HS-27A (cell line): ENCODE data around the gene ORM1.

Experiments
- DNase-seq: peaks from one replicate; pipeline ENCODE4 v3.0.0-alpha.2; 2012; ENCODE audit warnings: low read depth, missing footprints

The ORM1 gene

DNA sequence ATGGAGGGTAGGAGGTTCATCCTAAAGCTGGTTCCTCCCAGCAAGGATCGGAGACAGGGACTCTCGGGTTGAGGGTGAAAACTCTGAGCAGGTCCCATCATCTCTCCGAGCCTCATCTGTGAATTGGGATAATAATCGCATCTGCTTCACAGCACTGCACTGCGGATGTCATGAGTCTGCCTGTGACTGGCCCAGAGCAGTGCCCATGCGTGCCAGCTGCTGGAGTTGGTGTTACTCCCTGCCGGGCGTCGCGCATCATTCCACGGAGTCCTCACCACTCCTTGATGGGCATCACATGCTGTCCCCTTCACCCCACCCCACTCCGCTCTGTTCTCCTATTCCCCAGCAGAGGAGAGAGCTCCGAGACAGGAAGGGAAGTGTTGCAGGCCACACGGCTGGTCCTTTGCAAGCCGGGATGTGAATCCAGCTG lies 35.1 kb upstream of the ORM1 start:
- no peak for DNase-seq

DNA sequence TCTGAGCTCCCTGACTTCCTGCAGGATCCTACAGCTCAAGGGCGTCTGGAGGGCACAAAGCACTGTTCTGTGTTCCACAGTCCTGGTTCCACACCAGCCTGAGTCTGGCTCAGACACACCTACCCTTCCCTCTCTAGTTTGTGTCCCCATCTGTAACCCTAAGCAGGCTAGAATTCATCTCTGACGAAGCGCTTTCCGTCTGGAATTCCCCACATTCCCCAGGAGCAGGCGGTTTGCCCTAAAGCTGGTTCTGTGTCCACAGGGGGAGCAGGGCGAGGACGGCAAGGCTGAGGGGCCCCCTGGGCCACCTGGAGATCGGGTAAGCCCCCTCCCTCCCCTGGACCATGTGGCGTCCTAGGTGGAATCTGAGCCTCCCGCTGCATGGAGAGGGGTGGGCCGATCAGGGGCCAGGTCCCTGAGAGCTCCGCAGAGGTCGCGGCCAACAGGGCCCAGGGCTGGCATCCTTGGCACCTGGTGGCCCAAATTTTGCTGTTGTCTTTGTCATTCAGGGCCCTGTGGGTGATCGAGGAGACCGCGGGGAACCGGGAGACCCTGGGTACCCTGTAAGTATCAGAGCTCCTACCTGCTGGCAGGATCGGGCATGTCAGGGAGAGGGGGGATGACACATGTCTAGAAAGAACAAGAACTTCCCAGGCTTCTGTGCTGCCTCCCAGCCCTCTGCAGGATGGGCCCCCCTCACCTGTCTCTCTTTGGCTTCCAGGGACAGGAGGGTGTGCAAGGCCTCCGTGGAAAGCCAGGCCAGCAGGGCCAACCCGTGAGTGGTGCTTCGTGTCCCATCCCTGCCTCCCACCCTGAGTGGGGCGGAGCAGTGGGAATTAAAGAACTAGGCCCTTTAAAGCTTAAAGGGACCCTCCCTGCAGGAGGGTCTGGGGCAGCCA lies 34.5 kb upstream of the ORM1 start:
- DNase-seq, result no peak

DNA sequence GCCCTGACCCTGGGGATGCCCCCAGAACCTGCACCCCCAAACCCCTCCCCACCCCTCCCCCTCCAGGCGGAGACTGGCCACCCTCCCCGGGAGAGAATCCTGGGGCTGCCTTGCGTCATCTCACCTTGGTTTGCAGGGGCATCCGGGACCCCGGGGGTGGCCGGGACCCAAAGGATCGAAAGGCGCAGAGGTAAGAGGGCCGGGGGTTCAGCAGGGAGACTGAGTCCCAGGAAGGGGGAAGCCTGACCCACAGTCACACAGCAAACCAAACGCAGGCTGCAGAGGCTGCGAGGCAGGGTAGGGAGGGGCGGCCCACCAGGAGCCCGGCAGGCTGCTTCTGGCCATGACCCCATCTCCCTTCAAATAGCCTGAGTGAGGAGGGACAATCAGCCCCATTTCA lies 33.8 kb upstream of the ORM1 start:
- no peak for DNase-seq

DNA sequence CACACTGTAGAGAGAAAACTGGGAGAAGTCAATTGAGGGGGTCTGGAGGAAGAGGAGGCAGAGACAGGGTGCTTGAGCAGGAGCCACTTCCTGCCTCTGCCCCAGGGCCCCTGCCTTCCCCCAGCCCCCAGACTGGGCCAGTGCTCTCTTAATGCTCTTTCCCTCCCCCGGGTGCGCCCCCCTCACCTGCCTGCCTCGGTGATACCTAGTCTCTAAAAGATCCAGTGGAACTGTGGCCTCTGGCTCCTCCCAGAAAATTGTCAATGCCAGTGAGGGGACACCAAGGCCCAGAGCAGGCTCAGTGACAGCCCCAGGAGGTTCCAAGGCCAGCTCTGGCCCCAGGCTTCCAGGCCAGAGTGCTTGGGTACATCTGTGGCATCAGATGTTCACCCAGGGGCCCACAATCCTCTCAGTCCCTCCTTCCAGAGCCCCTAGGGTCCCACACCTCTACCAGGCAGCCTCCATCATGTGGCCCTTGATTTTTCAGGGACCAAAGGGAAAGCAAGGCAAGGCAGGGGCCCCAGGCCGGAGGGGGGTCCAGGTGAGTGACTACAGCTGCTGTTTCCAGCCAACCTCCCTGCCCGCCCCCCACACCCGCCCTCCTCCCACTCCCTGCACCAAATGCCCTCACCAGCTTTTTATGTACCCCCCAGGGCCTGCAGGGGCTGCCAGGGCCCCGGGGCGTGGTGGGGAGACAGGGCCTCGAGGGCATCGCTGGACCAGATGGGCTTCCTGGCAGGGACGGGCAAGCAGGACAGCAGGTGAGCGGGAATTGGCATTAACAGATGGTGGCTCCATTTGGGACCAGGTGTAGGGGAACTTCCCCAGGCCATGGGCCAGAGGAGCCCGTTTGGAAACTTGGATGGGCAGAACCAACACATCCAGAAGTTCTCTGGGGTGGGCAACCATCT lies 33.1 kb upstream of the ORM1 start:
- no peak for DNase-seq

DNA sequence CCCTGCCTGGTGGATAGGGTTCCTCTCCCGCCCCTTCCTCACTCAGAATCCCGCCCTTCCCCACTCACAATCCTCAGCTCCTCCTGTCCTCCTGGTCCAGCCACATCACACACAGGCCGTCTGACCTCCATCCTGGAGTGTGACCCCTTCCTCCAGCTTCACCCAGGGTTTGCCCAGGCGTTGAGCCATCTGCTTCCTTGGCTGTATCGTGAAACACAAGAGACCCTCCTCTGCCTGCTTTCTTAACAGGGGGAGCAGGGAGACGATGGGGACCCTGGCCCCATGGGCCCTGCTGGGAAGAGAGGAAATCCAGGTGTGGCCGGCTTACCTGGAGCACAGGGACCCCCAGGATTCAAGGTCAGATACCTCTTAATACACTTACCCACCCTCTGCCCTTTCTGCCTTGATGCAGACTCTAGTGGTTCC lies 32.3 kb upstream of the ORM1 start:
- DNase-seq, result no peak

DNA sequence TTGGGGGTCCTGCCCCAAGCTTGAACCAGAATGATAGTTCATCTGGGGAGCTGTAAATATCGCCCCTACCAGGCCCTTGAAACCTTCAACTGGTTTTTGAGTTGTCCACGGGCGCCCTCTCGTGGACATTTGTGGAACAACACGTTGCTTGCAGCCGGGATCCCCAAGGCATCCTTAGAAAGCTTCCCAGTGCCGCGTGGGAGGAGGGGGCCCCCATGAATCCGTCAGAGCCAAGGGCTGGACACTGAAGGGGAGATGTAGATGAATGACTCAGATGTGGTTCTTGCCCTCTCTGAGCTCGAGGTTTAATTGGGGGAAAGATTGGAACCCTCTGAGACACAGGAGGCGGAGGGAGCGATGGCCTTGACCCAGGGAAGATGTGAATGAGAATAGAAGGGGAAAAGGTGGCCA lies 31.8 kb upstream of the ORM1 start:
- DNase-seq, result peak; percentile 24

DNA sequence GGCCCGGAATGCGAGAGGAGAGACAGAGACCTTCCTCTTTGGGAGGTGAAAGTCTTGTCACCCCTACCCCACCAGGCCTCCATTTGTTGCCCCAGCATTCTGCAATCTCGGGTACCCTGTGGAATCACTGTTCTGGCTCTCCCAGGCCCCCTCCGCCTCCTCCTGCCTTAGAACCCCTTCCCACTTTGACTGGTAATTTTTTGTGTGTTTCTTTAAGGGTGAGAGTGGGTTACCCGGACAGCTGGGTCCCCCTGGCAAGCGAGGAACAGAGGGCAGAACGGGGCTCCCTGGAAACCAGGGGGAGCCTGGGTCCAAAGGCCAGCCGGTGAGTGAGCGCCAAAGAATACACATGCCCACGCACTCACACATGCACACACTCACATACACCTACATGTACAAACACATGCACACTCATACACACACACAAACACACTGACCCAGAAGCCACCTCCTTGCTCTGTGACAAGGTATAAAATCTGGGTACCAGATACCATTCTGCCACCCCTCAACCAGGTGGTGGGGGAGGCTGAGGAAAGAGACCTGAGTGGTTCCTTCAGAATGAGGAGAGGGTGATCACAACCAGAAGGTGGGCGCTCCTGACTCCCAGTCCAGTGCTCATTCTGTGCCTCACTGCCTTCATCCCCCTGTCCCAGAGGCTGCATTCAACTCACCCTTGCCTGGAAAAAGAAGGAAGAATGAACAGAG lies 30.9 kb upstream of the ORM1 start:
- DNase-seq, result no peak

DNA sequence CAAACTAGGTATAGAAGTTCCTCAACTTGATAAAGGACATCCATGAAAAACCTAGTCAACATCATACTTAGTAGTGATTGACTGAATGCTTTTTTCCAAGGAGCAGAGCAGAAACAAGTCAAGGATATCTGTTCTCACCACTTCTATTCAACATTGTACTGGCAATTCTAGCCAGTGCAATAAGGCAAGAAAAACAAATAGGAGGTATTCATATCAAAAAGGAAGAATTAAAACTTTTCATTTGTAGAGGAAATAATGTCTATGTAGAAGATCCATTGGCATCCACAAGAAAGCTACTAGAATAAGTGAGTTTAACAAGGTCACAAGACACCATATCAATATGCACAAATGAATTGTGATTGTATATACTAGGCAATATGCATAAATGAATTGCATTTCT lies 28.2 kb upstream of the ORM1 start:
- DNase-seq, result no peak

DNA sequence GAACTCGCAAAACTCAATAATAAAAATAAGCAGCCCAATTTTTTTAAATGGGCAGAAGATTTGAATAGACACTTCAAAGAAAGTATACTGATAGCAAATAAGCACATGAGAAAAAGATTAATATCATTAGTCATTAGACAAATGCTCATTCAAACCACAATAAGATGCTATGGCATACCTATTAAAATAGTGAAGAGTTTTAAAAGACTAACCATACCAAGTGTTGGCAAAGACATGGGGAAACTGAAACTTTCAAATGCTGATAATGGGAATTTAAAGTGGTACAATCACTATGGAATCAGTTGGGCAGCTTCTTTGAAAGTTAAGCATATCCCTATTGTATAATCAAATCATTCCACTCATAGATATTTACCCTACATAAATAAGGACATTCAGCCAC lies 26.6 kb upstream of the ORM1 start:
- no peak for DNase-seq

DNA sequence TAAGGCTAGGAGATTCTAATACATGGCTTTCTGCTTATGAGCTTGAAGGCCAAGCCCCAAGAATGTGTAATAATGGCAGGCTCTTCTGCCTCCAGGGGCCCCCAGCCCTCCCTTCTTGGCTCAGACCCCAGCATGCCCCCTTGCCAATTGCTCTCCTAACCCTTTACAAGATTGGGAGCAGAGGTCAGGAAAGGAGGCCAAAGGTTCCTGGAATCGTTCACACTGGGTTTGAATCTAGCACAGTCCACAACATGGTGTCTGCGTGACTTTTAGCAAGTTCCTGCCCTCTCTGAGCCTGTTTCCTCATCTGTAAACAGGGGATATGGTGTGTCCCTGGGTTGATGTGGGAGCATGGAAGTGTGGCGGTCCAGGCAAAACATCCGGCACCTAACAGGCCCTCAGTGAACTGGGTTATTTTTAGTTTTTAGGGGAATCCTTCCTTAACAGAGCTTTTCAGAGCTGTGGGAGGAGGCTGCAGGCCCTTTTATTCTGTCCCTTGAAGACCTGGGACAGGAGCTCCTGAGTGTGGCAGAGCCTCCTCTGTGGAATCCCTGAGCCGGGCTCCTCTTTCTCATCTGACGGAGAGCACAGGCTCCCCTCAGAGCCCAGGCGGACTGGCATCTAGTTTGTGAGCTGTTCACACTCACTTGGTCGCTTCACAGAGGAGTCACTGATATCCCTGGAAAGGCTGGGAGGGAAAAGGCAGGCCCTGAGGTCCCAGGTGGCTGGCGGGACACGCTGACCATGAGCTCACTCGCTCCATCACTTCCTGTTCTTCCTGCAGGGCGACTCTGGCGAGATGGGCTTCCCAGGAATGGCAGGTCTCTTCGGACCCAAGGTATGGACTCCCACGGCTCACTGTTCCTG lies 23.4 kb upstream of the ORM1 start:
- no peak for DNase-seq

DNA sequence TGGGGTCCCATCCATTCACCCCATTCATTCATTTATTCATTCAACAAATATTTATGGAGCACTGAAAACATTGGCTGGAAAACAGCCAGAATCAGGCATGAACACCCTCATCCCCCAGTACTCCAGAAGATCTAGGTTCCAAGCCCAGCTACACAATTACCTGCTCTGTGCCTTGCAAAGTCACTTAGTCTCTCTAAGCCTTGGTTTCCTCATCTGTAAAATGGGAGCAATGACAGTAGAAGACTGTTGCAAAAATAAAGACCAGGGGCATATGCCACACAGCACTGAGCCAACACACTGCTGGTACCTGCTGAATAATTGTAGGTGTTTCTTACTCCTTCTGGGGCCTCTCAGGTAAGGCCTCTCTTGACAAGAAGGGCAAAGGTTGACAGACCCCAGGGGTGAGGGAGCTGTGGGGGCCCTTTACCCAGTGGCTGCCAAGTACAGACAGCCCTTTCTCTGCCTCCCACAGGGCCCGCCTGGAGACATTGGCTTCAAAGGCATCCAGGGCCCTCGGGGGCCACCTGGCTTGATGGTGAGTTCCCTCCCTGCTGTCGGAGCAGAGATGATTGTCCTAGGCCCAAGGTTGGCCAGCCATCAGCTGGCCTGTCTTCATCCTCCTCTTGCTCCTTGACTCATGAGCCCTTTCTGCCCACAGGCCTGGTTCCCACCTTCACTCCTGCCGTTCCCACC lies 22.6 kb upstream of the ORM1 start:
- no peak for DNase-seq

DNA sequence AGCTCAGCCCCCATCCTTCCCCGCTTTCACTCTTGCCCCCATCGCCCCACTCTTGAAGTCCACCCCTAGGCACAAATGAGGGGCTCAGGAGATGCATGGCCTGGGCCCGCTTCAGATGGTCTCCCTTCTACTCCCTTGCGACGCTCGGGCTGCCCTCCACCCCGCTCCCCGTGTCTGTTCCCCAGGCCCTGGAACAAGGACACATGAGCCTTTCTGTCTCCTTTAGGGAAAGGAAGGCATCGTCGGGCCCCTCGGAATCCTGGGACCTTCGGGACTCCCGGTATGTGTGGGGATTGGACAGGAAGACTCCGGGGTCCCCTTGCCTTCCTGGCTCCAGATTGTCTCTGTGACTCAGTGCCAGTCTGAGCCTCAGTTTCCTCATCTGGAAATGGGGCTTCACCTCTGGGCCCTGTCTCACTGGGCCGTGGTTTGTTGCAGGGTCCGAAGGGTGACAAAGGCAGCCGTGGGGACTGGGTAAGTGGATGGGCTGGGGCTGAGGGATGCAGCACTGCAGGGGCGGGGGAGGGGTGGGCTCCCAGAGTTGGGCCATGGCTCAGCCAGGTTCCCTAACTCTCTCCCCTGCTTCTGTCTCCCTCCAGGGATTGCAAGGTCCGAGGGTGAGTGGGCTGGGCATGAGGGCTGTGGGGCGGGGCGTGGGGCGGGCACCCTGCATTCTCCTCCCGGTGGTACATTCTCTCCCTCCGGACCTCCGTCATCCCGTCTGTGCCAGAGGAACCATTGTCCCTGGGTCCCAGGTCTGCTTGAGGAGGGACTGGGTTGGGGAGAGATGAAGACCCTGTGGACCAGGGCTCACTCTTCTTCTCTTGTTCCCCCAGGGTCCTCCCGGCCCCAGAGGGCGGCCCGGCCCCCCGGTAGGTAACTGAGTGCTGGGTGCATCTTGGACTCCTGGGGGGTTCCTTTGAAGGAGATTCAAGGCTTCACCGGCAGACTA lies 21.8 kb upstream of the ORM1 start:
- no peak for DNase-seq

DNA sequence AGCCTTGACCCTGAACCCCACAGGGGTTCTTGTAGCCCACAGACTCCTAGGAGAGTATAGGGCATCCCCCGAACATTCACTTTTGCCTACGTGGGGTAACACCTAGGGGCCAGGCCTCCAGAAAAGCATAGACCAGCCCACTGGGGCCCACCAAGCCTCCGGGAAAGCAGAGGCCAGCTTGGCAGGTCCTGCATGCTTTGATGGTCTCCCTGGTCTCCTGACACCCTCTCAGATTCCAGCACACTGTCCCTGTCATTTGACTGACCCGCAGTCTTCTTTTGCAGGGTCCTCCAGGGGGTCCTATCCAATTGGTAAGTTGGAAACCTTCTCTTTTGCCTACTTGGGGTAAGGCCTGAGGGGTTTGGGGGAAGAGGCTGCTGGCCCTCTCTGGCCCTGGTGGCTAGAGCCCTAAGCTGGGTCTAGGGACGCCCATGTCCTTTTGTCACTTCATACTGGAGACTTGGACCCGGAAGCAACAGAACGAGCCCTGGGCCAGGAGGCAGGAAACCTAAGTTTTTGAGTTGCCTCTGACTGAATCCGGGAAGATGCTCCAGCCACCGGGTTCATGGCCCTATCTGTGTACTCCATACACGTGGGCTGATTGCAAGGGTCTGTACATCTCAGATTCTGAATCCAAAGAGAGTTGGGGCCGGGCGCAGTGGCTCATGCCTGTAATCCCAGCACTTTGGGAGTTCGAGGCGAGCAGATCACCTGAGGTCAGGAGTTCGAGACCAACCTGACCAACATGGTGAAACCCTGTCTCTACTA lies 20.9 kb upstream of the ORM1 start:
- DNase-seq, result no peak

DNA sequence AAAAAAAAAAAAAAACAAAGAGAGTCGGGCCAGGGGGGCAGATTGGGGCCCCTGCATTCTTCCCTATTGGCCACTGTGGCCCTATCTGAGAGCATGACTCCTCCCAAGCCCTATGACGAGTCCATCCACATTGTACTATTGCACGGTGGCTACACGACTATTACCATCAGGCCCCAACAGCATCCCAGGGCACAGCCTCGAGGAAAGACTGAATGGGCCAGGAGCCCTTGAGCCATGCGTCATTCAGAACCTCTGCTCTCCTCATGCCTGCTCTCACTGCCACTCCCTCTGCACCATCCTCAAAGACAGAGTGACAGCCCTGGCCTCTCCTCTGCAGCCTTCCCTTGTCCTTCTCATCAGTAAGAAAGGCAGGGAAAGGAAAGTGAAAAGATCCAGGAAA lies 20.2 kb upstream of the ORM1 start:
- no peak for DNase-seq

DNA sequence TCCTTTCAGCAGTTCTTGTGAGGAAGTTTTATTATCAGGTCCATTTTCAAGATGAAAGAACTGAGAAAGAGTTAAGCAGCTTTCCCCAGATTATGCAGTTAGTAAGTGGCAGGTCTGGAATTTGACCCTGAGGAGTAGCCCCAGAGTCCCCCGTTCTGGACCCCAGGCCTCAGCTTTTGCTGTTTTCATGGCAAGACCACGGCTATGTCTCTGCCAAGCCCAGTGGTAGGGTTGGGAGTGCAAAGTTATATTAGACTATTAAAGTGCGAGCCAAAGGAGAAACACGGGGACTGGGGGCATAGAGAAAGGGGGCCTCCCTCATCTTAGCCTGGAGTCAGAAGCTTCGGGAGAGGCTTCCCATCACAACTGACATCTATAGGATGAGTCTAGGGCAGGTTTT lies 19.3 kb upstream of the ORM1 start:
- no peak for DNase-seq

DNA sequence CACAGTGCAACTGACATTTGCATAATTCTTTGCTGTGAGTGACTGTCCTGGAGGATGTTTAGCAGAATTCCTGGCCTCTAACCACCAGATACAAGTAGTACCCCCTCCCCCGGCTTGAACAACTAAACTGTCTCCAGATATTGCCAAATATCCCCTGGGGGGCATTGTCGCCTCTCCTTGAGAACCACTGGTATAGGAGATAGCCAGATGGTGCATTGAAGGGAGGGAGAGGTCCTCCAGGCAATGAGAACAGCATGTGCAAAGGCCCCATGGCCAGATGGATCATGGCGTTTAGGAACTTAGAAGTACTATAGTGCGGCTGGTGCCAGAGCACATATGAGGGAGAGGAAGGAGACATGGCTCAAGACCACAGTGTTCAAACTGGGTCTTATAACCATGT lies 18.9 kb upstream of the ORM1 start:
- no peak for DNase-seq

DNA sequence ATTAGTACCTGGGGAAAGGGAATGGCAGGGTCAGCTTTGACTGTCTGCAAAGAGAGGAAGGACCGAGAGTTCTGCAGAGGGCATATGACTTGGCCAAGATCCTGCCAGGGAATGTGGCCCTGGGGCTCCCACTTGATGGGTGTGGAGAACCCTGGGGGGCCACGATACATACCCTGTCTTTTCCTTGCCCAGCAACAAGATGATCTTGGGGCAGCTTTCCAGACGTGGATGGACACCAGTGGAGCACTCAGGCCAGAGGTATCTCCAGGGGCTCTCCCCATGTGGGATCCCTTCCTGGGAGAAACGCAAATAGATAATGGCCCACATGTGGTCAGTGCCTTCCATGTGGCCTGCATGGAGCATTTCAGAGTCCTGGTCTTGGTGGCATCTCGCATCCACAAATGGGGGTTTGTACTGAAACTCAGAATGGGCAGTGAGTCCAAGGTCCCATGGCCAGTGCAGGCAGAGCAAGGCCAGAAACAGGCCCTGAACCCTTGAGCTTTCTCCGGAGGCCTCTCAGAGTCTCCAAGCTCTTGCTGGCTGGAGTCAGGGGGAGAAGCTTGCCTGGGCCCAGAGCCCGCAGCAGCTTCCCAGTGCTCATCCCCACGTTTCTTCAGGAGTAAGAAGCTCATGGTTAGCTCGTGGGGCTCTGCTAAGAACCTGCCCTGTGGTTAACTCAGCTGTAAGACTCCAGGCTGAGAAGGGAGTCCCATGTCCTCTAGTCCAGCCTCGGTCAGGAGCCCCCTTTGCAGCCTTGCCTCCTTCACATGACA lies 18.3 kb upstream of the ORM1 start:
- DNase-seq, result no peak

DNA sequence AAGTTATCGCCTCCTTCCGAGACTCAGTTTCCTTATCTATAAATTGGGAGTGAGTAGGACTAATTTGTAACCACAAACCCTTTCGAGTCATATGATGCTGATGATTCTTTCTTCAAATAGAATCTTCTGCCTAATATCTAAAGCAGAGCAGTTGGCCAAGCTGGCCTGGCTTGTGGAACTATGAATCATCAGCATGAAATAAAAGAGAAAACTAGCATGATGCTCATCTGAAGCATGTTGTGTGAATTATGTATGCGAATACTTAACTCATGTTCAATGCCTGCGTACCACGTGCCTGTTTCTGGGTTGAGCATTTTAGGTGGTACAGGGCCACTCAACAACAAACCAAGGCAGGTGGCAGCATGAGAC lies 15.0 kb upstream of the ORM1 start:
- DNase-seq, result no peak
